WTC11 (cell line): ENCODE measurements around the gene COL5A2. TPM values are rescaled to one million over a fixed set of nuclear protein-coding genes. Genes with fewer than 3 reads are reported as not detected.

Experiments used
- ATAC-seq: fragments of 200-7000 bp; cut with Tn5 transposase; 2 replicates; pipeline ENCODE4 v1.10.0; 2021; ENCODE audit warnings: mild to moderate bottlenecking, moderate library complexity
- CTCF ChIA-PET: fragments of 300-600 bp; sonication (Branson Sonifier 250); formaldehyde crosslinking; loops from one replicate; lab custom pipeline; 2021; ENCODE audit warnings: antibody characterized with exemption; lab: Charles Lee
- POLR2A ChIA-PET: fragments of 350-600 bp; sonication (Branson Sonifier 250); formaldehyde crosslinking; loops from one replicate; lab custom pipeline; 2021; ENCODE audit warnings: antibody characterized with exemption; lab: Charles Lee
- DNase-seq: peaks from one replicate; pipeline ENCODE4 v3.0.0; 2021; ENCODE audit warnings: low spot score
- H3K27ac Mint-ChIP-seq: 2 replicates; pipeline ENCODE4 v1.8.0; 2021; ENCODE audit warnings: mixed read lengths
- H3K27me3 Mint-ChIP-seq: 2 replicates; pipeline ENCODE4 v1.8.0; 2021; ENCODE audit warnings: low read depth, mild to moderate bottlenecking, moderate library complexity, mixed read lengths
- H3K36me3 Mint-ChIP-seq: 2 replicates; pipeline ENCODE4 v1.8.0; 2021; ENCODE audit warnings: mixed read lengths
- H3K4me1 Mint-ChIP-seq: 2 replicates; pipeline ENCODE4 v1.8.0; 2022; ENCODE audit warnings: mixed read lengths
- H3K4me3 Mint-ChIP-seq: 2 replicates; pipeline ENCODE4 v1.8.0; 2021; ENCODE audit warnings: mild to moderate bottlenecking, moderate library complexity, mixed read lengths
- H3K9me3 Mint-ChIP-seq: 2 replicates; pipeline ENCODE4 v1.8.0; 2021; ENCODE audit warnings: mixed read lengths
- AFF4 ChIP-seq: sonication (generic); formaldehyde crosslinking; IDR thresholded peaks from 2 replicates; pipeline ENCODE4 v1.8.1; 2023; ENCODE audit warnings: mild to moderate bottlenecking, missing genetic modification reagents, borderline replicate concordance
- E2F4 ChIP-seq: sonication (generic); formaldehyde crosslinking; IDR thresholded peaks from 2 replicates; pipeline ENCODE4 v1.8.1; 2022; ENCODE audit warnings: low read depth, mild to moderate bottlenecking, moderate library complexity, missing genetic modification reagents, borderline replicate concordance
- ESRRA ChIP-seq: sonication (generic); formaldehyde crosslinking; IDR thresholded peaks from 2 replicates; pipeline ENCODE4 v1.8.1; 2022; ENCODE audit warnings: mild to moderate bottlenecking, missing genetic modification reagents, borderline replicate concordance
- FOXP1 ChIP-seq: sonication (generic); formaldehyde crosslinking; IDR thresholded peaks from 2 replicates; pipeline ENCODE4 v1.8.0; 2022; ENCODE audit warnings: missing genetic modification reagents, mild to moderate bottlenecking, moderate library complexity, borderline replicate concordance
- GTF2I ChIP-seq: fragments of 250-450 bp; sonication (Bioruptor Pico); conservative IDR thresholded peaks from 2 replicates; pipeline ENCODE4 v1.4.0; 2021; ENCODE audit warnings: mild to moderate bottlenecking
- KAT7 ChIP-seq: sonication (generic); formaldehyde crosslinking; IDR thresholded peaks from 2 replicates; pipeline ENCODE4 v1.8.1; 2023; ENCODE audit warnings: missing genetic modification reagents, mild to moderate bottlenecking, borderline replicate concordance
- NFE2L1 ChIP-seq: sonication (generic); formaldehyde crosslinking; IDR thresholded peaks from 2 replicates; pipeline ENCODE4 v1.8.1; 2023; ENCODE audit warnings: missing genetic modification reagents
- NFYB ChIP-seq: sonication (generic); formaldehyde crosslinking; conservative IDR thresholded peaks from 2 replicates; pipeline ENCODE4 v1.8.0; 2022; ENCODE audit warnings: low read depth, missing genetic modification reagents
- SMAD4 ChIP-seq: sonication (generic); formaldehyde crosslinking; IDR thresholded peaks from 2 replicates; pipeline ENCODE4 v1.8.0; 2022; ENCODE audit warnings: mild to moderate bottlenecking, missing genetic modification reagents
- TEAD1 ChIP-seq: sonication (generic); formaldehyde crosslinking; IDR thresholded peaks from 2 replicates; pipeline ENCODE4 v1.8.0; 2022; ENCODE audit warnings: mild to moderate bottlenecking, missing genetic modification reagents
- ZBTB21 ChIP-seq: sonication (generic); formaldehyde crosslinking; IDR thresholded peaks from 2 replicates; pipeline ENCODE4 v1.8.1; 2023; ENCODE audit warnings: mild to moderate bottlenecking, missing genetic modification reagents, borderline replicate concordance
- total RNA-seq: library from RNA; stranded (reverse); gene quantifications from 3 replicates; pipeline ENCODE4 v1.2.3, GENCODE V29; 2021
- TF ChIP-seq, protein P1 (sequence below): fragments of 200-600 bp; IDR thresholded peaks from 2 replicates; pipeline ENCODE4 v1.8.0; 2022; ENCODE audit warnings: antibody characterized with exemption
- TF ChIP-seq, protein P2 (sequence below): sonication (generic); formaldehyde crosslinking; IDR thresholded peaks from 2 replicates; pipeline ENCODE4 v1.8.0; 2023; ENCODE audit warnings: missing genetic modification reagents, mild to moderate bottlenecking, borderline replicate concordance

COL5A2 gene
- total RNA-seq, 1 experiment from 2014 or later, result 16.0 TPM

GRCh38 chr2:189050165-189050712, 129.3 kb downstream of the COL5A2 start:
- DNase-seq (no peak), ATAC-seq (no peak)
- H3K9me3 Mint-ChIP-seq, result no peaks in the 10 kb centered on the region
- CTCF ChIA-PET, result no interaction called here
- no peaks in the 10 kb centered on the region for H3K27me3 Mint-ChIP-seq
- no peaks in the 10 kb centered on the region for H3K36me3 Mint-ChIP-seq
- H3K27ac Mint-ChIP-seq, result no peak overlapping the region
- H3K4me1 Mint-ChIP-seq, result no peaks in the 10 kb centered on the region
- TF ChIP-seq ZBTB21 (CRISPR knock-in tag), result no peak
- no peak for TF ChIP-seq NFYB
- TF ChIP-seq, protein P1, sequence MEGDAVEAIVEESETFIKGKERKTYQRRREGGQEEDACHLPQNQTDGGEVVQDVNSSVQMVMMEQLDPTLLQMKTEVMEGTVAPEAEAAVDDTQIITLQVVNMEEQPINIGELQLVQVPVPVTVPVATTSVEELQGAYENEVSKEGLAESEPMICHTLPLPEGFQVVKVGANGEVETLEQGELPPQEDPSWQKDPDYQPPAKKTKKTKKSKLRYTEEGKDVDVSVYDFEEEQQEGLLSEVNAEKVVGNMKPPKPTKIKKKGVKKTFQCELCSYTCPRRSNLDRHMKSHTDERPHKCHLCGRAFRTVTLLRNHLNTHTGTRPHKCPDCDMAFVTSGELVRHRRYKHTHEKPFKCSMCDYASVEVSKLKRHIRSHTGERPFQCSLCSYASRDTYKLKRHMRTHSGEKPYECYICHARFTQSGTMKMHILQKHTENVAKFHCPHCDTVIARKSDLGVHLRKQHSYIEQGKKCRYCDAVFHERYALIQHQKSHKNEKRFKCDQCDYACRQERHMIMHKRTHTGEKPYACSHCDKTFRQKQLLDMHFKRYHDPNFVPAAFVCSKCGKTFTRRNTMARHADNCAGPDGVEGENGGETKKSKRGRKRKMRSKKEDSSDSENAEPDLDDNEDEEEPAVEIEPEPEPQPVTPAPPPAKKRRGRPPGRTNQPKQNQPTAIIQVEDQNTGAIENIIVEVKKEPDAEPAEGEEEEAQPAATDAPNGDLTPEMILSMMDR, result no peak
- no peak for TF ChIP-seq E2F4
- no peak for TF ChIP-seq AFF4 (CRISPR knock-in tag)
- POLR2A ChIA-PET, result no interaction called here
- no peak overlapping the region for H3K4me3 Mint-ChIP-seq

GRCh38 chr2:189049709-189050164, 129.8 kb downstream of the COL5A2 start:
- Mint-ChIP-seq H3K36me3 (no peaks in the 10 kb centered on the region), H3K9me3 (no peaks in the 10 kb centered on the region), H3K4me3 (no peak overlapping the region), H3K27me3 (no peaks in the 10 kb centered on the region), H3K27ac (no peak overlapping the region), H3K4me1 (no peaks in the 10 kb centered on the region)
- no peak for TF ChIP-seq SMAD4
- no peak for TF ChIP-seq ESRRA (CRISPR knock-in tag)
- TF ChIP-seq GTF2I (CRISPR knock-in tag), result no peak
- TF ChIP-seq, protein P2, sequence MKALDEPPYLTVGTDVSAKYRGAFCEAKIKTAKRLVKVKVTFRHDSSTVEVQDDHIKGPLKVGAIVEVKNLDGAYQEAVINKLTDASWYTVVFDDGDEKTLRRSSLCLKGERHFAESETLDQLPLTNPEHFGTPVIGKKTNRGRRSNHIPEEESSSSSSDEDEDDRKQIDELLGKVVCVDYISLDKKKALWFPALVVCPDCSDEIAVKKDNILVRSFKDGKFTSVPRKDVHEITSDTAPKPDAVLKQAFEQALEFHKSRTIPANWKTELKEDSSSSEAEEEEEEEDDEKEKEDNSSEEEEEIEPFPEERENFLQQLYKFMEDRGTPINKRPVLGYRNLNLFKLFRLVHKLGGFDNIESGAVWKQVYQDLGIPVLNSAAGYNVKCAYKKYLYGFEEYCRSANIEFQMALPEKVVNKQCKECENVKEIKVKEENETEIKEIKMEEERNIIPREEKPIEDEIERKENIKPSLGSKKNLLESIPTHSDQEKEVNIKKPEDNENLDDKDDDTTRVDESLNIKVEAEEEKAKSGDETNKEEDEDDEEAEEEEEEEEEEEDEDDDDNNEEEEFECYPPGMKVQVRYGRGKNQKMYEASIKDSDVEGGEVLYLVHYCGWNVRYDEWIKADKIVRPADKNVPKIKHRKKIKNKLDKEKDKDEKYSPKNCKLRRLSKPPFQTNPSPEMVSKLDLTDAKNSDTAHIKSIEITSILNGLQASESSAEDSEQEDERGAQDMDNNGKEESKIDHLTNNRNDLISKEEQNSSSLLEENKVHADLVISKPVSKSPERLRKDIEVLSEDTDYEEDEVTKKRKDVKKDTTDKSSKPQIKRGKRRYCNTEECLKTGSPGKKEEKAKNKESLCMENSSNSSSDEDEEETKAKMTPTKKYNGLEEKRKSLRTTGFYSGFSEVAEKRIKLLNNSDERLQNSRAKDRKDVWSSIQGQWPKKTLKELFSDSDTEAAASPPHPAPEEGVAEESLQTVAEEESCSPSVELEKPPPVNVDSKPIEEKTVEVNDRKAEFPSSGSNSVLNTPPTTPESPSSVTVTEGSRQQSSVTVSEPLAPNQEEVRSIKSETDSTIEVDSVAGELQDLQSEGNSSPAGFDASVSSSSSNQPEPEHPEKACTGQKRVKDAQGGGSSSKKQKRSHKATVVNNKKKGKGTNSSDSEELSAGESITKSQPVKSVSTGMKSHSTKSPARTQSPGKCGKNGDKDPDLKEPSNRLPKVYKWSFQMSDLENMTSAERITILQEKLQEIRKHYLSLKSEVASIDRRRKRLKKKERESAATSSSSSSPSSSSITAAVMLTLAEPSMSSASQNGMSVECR (CRISPR knock-in tag), result no peak
- TF ChIP-seq TEAD1, result no peak
- no peak for TF ChIP-seq FOXP1 (CRISPR knock-in tag)
- TF ChIP-seq KAT7 (CRISPR knock-in tag), result no peak
- no peak for TF ChIP-seq NFE2L1 (CRISPR knock-in tag)
- ATAC-seq, result no peak
- no peak for DNase-seq
- ChIA-PET POLR2A (no interaction called here), CTCF (no interaction called here)
